ENCODE measurements around the gene IQGAP3. TPM values are rescaled to one million over a fixed set of nuclear protein-coding genes. Genes with fewer than 3 reads are reported as not detected.
A peak's percentile ranks its signal among the peaks of the same experiment; 100 is the strongest.
"Not testable (repeated sequence)": the region's sequence is repeated elsewhere in the genome, so short reads cannot be mapped to it uniquely, and the experiment has no call there.

IQGAP3 gene
- total RNA-seq, 1 experiment from 2014 or later: 9.2 TPM

DNA sequence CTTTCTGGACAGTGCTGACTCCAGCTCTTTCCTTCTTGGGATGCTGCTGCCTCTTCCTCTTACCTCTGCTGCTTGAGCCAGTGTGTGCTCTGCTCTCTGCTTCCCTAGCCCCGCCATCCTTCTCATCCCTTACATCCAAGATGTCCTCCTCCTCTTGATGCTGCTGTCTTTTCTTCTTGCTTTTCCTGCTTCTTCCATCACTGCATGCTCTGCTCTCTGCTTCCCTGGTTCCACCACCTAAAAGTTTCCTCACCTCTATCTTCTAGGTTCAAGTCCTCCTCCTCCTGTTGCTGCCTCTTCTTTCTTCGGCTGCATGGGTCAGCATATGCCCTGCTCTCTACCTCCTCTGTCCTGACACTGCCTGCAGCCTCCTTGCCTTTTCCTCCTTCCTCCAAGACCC is 22.7 kb upstream of the IQGAP3 start:
- no peak for DNase-seq (ENCODE audit: low spot score)

DNA sequence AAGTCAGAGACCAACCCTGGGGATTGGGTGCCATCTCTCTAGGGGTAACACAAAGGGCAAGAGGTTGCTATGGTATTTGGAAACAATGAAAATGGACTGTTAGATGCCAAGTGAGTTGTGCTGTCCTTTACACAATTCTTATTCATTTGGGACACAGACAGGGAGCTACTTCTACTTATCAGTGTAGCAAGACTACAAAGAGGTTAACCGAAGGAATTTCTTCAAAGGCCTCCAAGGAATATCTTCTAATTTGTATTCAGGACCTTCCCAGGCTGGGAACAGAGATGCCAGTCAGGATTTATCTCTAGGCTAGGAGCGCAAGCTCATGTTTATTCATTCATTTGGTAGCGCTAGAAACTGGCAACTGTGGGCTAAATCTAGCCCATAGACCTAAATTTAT is 21.8 kb upstream of the IQGAP3 start:
- DNase-seq (ENCODE audit: low spot score): no peak

DNA sequence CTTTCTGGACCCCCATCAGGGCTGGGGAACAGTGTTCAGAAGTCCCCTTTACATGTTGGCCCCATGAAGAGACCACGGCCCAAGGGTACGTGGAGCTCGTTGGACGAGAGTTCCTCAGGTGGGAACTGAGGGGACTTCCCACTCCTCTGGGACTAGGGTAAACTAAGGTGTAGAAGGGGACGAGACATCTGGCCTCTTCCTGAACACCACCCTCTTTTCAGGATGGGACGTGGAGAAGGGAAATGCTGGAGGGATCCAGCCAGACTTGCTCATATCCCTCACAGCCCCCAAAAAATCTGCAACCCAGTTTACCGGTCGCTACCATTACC is 21.3 kb upstream of the IQGAP3 start:
- DNase-seq (ENCODE audit: low spot score): no peak

DNA sequence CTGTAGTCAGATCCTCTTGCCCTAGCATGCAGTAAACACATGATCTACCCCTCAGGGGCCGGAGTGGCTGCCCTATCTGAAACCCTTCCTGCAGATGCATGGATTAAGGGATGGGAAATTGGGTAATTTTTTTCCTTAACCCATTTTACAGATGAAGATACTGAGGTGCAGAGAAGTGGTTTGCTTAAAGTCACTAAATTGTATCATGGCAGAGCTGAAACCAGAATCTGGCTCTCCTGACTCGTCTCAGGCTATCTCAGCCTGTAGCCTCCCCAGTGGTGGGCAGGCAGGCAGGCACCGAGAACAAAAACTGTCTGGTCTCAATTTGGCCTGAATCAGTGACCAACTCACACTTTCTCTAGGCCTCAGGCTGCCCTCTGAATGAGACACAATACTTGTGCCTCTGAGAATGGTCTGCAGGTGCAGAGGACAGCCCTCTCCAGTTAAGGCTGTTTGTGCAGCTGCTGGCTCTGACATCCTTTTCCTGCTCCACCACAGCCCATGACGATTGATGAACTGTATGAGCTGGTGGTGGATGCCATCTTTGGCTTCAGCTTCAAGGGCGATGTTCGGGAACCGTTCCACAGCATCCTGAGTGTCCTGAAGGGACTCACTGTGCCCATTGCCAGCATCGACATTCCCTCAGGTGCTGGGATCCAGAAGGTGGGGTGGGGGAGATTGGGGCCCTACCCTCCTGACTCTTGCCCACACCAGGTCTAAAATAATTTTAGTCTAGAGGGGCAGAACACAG is 20.7 kb upstream of the IQGAP3 start:
- no peak for DNase-seq (ENCODE audit: low spot score)

DNA sequence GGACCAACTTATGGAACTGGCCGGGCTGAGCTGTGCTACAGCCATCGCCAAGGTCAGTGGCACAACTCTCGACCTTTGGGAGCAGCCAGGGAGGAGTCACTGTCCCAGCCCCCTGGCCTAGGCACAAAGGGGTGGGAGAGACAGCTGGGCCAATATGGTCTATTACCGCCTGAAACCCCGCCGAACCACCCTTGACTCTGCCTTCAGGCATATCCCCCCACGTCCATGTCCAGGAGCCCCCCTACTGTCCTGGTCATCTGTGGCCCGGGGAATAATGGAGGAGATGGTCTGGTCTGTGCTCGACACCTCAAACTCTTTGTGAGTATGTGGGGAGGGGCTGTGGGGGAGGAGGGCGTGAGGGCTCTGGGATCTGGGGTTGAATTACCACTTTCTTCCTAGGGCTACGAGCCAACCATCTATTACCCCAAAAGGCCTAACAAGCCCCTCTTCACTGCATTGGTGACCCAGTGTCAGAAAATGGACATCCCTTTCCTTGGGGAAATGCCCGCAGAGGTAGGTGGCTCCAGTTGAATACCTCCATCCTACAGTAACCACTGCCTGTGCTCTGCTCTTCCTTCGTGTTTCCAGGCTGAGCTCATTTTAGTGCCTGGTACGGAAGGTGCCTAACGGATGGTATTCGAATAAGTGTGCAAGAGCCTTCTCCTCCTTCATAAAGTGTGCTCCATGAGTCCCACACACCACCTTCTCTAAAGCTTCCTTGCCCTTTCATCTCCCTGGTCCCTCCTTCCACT is 20.0 kb upstream of the IQGAP3 start:
- no peak for DNase-seq (ENCODE audit: low spot score)

DNA sequence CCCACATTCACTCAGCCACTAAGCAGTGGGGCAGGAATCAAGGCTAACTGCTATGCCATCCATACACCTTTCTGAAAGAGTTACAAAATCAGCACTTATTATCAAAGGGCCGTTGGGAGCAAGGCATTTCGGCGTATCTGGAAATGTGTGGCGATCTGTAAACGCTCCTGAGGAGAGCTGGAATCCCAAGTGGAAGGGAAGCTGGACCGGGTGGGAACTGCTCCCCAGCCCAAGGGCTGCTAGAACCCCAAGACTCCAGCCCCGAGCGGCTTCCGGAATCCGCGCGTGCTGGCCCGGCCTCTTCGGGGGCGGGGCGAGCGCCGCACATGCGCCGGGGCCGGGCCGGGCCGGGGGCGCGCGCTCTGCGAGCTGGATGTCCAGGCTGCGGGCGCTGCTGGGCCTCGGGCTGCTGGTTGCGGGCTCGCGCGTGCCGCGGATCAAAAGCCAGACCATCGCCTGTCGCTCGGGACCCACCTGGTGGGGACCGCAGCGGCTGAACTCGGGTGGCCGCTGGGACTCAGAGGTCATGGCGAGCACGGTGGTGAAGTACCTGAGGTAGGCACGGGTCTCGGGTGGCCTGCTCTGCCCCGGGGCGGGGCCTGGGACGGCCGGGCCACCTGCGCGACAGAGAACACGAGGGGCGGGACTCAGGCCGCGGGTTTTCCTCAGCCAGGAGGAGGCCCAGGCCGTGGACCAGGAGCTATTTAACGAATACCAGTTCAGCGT is 19.2 kb upstream of the IQGAP3 start, which contains the start of gene NAXE:
Gene NAXE (plus strand): TSS at position 345 of the 726 bp plus-strand sequence. CDS start 29 bp downstream, at position 374.
- DNase-seq (ENCODE audit: low spot score): peak; percentile 37

DNA sequence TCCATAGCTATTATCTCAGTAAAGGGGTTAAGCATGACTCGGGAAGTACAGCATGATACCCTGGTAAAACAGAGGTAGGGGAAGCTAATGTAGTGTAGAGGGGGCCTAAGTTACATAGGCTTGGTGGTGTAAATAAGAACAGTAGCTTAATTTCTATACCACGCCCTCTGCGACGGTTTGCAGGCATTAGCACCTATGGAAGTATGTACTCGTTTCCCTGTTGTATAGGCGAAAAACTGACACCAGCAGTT is 18.7 kb upstream of the IQGAP3 start:
- DNase-seq (ENCODE audit: low spot score): no peak

DNA sequence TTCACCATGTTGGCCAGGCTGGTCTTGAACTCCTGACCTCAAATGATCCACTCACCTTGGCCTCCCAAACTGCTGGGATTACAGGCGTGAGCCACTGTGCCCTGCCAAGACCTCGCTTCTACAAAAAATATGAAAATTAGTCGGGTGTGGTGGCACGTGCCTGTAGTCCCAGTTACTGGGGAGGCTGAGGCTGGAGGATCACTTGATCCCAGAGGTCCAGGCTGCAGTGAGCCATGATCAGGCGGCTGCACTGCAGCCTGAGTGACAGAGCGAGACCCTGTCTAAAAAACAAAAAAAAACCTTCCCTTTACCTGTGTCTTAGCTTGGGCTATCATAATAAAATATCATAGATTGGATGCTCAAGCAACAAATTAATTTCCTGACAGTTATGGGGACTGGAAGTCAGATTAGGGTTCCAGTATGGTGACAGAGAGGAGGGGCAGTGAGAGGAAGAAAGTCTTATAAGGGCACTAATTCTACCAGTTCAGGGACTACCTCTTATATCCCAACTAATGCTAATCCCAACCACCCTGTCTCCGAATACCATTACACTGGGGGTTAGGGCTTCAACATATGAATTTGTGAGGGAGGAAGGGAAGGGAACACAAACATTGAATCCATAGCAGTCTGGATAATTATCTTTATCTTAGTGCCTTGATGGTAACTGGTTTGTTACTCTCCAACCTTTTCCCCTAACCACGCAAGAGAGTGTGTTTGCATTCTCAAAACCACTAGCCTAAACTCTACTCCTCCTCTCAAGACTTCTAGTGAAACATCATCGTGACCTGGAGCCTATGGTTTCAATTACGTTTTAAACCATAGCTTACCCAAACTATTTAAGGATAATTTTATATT is 18.2 kb upstream of the IQGAP3 start:
- DNase-seq (ENCODE audit: low spot score): no peak

DNA sequence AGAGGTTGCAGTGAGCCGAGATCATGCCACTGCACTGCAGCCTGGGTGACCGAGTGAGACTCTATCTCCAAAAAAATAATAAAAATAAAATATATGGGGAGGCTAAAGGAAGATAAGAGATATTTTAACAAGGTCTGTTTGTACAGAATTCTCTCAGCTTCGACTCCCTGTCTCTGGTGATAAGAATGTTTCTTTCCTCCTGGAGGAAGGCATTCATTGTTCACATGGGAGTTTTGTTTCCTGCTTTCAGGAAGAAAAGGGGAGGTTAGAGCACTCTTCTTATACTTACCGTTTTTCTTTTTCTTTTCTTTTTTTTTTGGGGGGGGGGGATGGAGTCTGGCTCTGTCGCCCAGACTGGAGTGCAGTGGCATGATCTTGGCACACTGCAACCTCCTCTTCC is 17.2 kb upstream of the IQGAP3 start:
- no peak for DNase-seq (ENCODE audit: low spot score)

DNA sequence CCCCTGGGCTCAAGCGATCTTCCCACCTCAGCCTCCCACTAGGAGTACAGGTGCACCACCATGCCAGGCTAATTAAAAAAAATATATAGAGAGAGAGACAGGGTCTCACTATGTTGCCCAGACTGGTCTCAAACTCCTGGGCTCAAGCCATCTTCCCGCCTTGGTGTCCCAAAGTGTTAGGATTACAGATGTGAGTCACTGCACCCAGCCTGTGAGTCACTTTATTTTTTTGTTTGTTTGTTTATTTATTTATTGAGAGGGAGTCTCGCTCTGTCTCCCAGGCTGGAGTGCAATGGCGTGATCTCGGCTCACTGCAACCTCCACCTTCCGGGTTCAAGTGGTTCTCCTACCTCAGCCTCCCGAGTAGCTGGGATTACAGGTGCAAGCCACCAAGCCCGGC is 15.6 kb upstream of the IQGAP3 start:
- DNase-seq (ENCODE audit: low spot score): not testable (repeated sequence)

DNA sequence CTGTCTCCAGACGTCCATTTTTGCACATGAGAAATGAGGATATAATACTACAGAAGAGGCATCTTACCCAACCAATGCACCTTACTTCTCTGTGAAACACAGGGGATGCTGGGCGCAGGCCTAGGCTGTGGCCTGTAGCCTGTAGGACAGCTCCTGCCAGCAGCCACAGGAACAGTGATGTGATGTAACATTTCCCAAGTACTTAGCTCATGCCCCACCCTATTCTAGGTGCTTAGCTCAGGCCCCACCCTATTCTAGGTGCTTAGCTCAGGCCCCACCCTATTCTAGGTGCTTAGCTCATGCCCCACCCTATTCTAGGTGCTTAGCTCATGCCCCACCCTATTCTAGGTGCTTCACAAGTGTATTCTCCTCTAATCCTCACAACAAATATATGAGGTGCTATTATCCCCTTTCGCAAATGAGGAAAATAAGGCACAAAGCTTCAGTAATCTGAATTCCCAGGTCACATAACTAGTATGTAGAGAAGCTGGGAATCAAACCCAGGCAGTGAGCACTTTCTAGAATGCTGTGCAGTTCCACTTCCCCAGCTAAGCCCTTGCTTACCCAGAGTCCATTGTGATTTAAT is 14.6 kb upstream of the IQGAP3 start:
- DNase-seq (ENCODE audit: low spot score): no peak

DNA sequence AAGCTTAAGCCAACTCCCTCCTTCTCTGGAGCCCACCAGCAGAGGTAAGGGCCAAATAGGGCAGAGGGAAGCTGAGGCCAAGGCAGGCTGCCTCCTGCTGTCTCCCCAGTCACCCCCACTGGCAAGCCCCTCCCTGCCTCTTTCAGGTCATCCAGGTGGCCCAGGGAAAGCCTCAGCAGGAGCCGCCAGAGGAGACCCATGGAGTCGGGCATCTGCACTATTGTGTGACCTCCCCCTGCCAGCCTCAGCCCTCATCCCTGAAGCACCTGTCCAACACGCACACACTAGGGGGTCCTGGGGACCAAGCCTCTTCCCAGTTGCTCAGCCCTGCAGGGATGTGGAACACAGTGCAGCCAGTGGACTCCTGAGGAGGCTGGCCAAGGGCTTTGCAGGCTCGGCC is 14.0 kb upstream of the IQGAP3 start:
- DNase-seq (ENCODE audit: low spot score): no peak

DNA sequence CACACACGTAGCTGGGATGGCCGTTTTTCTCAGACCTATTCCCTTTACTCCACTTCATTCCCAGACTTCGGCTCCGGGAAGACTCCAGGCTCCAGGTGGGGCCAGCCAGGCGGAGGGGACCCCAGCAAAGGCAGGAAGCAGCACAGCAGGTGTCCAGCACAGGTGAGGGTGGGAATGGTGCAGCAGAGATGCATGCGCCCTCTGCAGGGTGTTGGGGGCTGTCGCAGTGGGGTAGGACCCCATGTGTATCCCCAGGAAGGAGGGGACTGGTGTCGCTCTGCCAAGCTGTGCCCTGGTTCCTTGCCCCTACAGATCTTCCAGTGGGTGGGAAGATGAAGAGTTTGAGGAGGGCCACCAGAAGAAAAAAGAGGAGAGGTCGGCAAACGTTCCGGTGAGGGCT is 12.4 kb upstream of the IQGAP3 start:
- no peak for DNase-seq (ENCODE audit: low spot score)

DNA sequence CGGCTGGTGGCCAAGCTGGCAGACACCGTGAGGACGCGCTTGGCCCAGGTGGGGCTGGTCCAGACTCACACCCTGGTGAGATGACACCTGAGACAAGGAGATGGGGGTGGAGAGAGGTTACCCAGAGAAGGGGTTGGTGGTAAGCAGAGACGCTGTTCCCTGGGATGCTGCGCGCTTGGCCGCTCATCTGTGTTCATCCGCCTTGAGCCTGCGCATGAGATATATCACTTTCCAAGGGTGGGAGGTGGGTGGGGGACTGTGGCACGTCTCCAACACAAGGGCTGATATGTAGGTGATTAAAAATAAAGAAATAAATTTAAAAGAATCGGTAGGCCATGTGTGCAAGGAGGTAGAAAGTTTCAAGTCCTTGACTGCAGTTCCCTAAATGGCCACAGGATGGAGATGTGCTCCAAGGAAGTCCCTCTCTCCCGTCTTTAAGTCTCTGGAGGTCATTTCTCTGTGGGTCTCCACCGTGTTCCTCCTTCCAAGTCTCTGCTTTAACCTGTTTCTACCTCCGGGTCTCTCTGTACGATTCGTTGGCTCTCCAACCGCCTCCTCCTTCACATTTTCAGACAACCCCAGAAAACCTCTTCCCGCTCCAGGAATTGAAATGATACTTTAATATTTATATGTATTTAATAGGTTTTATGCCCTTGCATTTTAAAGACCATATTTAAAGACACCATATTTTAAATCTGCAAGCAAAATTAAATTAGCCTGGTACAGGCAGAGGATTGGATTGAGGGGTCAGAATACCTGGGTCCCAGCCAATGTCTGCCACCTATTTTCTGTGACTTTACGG is 11.7 kb upstream of the IQGAP3 start:
- DNase-seq (ENCODE audit: low spot score): peak; percentile 74

DNA sequence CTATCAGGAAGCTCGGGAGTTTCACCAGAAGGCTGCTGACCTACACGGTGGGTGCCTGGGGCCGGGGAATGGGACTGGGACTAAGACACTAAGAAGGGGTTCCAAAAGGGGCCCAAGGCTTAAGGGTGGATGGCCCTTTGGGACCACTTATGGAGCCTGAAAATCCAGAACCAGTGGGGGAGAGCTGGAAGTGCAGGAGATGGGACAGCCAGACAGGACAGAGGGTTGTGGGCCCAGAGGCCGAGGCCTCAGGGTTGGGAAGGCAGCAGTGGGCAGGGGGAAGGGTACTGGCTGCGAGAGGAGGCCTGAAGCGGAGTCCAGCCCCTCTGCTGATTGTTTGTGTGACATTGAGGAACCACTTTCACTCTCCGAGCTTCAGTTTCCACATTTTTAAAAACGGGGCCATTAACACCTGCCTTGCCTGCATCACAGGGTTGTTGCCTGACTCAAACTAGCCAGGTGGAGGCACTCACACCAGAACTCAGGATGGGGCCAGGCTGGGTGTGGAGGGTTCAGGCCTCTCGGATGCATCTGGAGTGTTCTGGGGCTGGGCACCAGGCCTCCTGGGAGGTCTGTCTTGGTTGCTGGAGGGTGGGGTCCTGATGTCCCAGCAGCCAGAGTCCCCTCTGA is 10.1 kb upstream of the IQGAP3 start:
- no peak for DNase-seq (ENCODE audit: low spot score)

DNA sequence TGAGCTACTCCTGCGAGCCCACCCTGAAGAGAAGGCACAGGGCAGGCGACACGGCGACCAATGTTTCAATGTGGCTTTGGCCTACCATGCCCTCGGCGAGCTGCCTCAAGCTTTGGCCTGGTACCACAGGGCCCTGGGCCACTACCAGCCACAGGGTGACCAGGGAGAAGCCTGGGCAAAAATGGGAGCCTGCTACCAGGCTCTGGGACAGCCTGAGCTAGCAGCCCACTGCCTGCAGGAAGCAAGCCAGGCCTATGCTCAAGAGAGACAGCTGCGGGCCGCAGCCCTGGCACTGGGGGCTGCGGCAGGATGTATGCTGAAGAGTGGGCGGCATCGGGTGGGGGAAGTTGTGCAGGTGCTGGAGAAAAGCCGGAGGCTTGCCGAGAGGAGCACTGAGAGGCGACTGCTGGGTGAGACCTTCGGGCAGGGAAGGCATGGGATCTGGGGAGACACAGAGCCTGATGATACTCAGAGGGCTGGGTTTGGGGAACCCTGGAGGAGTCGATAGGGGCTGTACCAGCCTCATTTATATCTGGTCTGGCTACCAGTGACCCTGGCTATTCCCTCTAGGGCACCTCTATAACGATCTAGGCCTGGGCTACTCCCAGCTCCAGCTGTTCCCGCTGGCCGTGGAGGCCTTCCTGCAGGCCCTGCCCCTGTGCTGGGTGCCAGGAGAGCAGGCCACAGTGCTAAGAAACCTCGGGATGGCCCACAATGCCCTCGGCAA is 9.5 kb upstream of the IQGAP3 start:
- no peak for DNase-seq (ENCODE audit: low spot score)

DNA sequence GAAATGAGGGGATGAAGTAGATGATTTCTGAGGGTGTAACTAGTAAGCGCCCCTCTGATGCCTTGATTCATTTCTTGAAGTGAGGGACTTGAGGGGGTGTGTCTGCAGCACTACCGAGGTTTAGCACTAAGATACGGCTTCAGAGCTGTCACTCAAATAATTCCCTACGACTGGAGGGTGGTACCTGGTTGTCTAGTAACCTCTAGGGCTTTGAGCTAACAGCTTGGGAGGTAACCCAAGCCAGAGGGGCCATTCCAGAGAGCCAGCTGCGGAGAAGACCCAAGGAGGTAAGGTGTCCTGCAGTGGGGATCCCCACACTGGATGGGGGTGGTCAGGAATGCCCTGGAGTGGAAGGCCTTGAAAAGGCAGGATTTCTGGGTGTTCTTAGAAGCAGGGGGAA is 7.1 kb upstream of the IQGAP3 start, which contains the start of gene TTC24:
Gene TTC24 (plus strand): TSS at position 252 of the 400 bp plus-strand sequence. CDS start 1,642 bp downstream, outside the sequence.
- DNase-seq (ENCODE audit: low spot score): no peak

DNA sequence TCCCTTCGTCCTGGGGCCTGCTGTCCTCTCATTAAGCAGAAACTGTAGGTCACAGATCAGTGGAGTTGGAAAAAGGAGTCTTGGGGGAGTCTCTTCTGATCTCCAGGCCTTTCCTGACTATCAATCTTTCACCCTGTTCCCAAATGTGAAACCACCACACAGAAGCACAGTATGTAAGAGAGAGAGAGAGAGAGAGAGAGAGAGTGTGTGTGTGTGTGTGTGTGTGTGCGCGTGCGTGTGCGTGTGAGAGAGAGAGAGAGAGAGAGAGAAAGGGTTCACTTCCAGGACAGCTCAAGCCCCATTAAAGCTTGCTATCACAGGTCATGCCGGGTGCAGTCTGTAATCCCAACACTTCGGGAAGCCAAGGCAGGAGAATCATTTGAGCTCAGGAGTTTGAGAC is 5.7 kb upstream of the IQGAP3 start:
- no peak for DNase-seq (ENCODE audit: low spot score)

DNA sequence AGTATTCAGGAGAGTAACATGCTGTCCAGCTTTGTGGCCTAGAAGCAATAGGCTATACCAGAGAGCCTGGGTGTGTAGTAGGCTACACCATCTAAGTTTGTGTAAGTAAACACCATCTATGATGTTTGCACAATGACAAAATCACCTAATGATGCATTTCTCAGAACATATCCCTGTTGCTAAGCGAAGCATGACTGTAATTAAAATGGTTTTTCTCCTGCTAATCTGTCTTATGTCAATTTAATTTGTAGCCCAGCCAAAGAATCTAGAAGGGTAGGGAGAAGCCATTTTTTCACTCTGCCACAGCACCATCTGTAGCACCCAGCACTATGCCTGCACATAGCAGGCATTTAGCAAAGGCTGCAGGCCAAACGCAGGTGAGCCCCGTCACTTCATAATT is 5.2 kb upstream of the IQGAP3 start:
- DNase-seq (ENCODE audit: low spot score): no peak
